Smooth muscle cell (in vitro differentiated cells): ENCODE results near the gene ARFGEF2. TPM values are rescaled to one million over a fixed set of nuclear protein-coding genes. Genes with fewer than 3 reads are reported as not detected.

Source experiments
- DNase-seq: peaks from one replicate; lab custom pipeline; 2025; ENCODE audit not compliant: unreplicated experiment; lab: John Stamatoyannopoulos, UW
- H2AFZ ChIP-seq: fragments of 200-600 bp; sonication (generic); 2 replicates; pipeline ENCODE4 v1.6.0; 2016; ENCODE audit warnings: antibody characterized with exemption, low read depth, mild to moderate bottlenecking
- H3F3A ChIP-seq: fragments of 200-600 bp; sonication (generic); 2 replicates; pipeline ENCODE4 v1.6.0; 2017; ENCODE audit warnings: antibody characterized with exemption, low read depth
- H3K27ac ChIP-seq: fragments of 200-600 bp; sonication (generic); 2 replicates; pipeline ENCODE4 v1.5.1; 2016; ENCODE audit warnings: low read depth, mild to moderate bottlenecking
- H3K27me3 ChIP-seq: fragments of 200-600 bp; sonication (generic); 2 replicates; pipeline ENCODE4 v1.6.1; 2016; ENCODE audit warnings: low read depth, mild to moderate bottlenecking
- H3K36me3 ChIP-seq: fragments of 200-600 bp; sonication (generic); 2 replicates; pipeline ENCODE4 v1.5.1; 2016; ENCODE audit warnings: low read depth
- H3K4me1 ChIP-seq: fragments of 200-600 bp; sonication (generic); 2 replicates; pipeline ENCODE4 v1.5.1; 2016; ENCODE audit warnings: low read depth
- H3K4me2 ChIP-seq: fragments of 200-600 bp; sonication (generic); 2 replicates; pipeline ENCODE4 v1.6.0; 2016; ENCODE audit warnings: mild to moderate bottlenecking
- H3K4me3 ChIP-seq: fragments of 200-600 bp; sonication (generic); 2 replicates; pipeline ENCODE4 v1.5.1; 2016; ENCODE audit warnings: mild to moderate bottlenecking
- H3K79me2 ChIP-seq: fragments of 200-600 bp; sonication (generic); 2 replicates; pipeline ENCODE4 v1.6.0; 2016; ENCODE audit warnings: low read depth, mild to moderate bottlenecking
- H3K9ac ChIP-seq: fragments of 200-600 bp; sonication (generic); 2 replicates; pipeline ENCODE4 v1.6.0; 2016; ENCODE audit warnings: low read depth
- H3K9me3 ChIP-seq: fragments of 200-600 bp; sonication (generic); replicated peaks from 2 replicates; pipeline ENCODE4 v1.5.1; 2016; ENCODE audit warnings: low read depth
- H4K20me1 ChIP-seq: fragments of 200-600 bp; sonication (generic); 2 replicates; pipeline ENCODE4 v1.6.0; 2016; ENCODE audit warnings: low read depth
- WGBS: methylation state at CpG from one replicate; pipeline ENCODE4 v1.1.7; 2016; ENCODE audit warnings: low lambda C conversion rate; 5-methylcytosine and 5-hydroxymethylcytosine counted together
- polyA plus RNA-seq: library from polyadenylated mRNA; unstranded; fragments of >200 nt; fragmentation: Nextera tagmentation; extraction: Ambion mirVana; gene quantifications from 2 replicates; pipeline ENCODE4 v1.2.1, GENCODE V29; 2016
- total RNA-seq: library from RNA; depleted of rRNA; stranded (reverse); fragments of >200 nt; gene quantifications from 2 replicates; pipeline ENCODE4 v1.2.3, GENCODE V29; 2014
- TF ChIP-seq, protein P1 (sequence below): fragments of 200-600 bp; sonication (generic); IDR thresholded peaks from 2 replicates; pipeline ENCODE4 v1.5.1; 2017; ENCODE audit warnings: borderline replicate concordance, mild to moderate bottlenecking, antibody characterized with exemption; ENCODE audit not compliant: insufficient read depth, poor library complexity, severe bottlenecking

ARFGEF2 gene
- total and polyA plus RNA-seq, 2 experiments from 2014 or later, result 6.5 to 29.6 TPM

DNA sequence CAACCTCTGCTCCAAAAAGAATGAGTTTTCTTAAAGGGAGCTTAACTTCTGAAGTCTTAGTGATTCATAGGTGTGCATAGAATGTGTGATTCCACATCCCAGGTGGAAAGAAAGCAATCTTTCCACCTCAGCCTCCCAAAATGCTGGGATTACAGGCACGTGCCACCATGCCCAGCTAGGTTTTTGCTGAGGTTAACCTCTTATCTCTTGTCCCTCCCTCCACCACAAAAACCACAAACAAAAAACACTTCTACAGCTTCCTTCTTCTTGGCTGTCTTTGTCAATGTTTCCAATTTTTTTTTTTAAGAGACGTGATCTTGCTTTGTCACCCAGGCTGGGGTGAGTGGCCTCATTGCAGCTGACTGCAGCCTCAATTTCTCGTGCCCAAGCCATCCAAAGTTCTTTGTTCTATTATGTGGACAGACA, 116.5 kb downstream of the ARFGEF2 start:
- no peaks in the 10 kb centered on the region for H3K79me2 ChIP-seq
- H3K9me3 ChIP-seq, result no peaks in the 10 kb centered on the region
- H3K4me1 ChIP-seq, result no peaks in the 10 kb centered on the region
- H3K4me2 ChIP-seq, result no peak overlapping the region
- H3F3A ChIP-seq, result no peaks in the 10 kb centered on the region
- TF ChIP-seq, protein P1, sequence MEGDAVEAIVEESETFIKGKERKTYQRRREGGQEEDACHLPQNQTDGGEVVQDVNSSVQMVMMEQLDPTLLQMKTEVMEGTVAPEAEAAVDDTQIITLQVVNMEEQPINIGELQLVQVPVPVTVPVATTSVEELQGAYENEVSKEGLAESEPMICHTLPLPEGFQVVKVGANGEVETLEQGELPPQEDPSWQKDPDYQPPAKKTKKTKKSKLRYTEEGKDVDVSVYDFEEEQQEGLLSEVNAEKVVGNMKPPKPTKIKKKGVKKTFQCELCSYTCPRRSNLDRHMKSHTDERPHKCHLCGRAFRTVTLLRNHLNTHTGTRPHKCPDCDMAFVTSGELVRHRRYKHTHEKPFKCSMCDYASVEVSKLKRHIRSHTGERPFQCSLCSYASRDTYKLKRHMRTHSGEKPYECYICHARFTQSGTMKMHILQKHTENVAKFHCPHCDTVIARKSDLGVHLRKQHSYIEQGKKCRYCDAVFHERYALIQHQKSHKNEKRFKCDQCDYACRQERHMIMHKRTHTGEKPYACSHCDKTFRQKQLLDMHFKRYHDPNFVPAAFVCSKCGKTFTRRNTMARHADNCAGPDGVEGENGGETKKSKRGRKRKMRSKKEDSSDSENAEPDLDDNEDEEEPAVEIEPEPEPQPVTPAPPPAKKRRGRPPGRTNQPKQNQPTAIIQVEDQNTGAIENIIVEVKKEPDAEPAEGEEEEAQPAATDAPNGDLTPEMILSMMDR, result no peak
- no peak overlapping the region for H2AFZ ChIP-seq
- DNase-seq, result no peak
- H3K27me3 ChIP-seq, result no peaks in the 10 kb centered on the region
- peaks cover 8% of the 10 kb centered on the region for H4K20me1 ChIP-seq
- no peak overlapping the region for H3K4me3 ChIP-seq
- no peak overlapping the region for H3K27ac ChIP-seq
- no peak overlapping the region for H3K9ac ChIP-seq
- 61% methylated on average over 3 of the region's 3 CpGs for WGBS
- peaks cover 13% of the 10 kb centered on the region for H3K36me3 ChIP-seq

DNA sequence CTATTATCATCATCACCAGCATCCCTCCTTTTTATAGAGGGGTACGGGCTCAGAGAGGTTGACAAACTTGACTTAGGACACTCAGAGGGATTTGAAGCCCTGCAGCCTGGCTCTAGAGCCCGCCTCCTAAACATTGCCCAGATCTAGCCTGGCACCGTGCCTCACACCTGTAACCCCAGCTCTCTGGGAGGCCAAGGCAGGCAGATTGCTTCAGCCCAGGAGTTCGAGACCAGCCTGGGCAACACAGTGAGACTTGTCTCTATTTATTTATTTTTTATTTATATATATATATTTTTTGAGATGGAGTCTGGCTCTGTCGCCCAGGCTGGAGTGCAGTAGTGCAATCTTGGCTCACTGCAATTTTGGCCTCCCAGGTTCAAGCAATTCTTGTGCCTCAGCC, 118.3 kb downstream of the ARFGEF2 start:
- no peak for DNase-seq
- Histone ChIP-seq H3K4me2 (no peak overlapping the region), H3F3A (no peaks in the 10 kb centered on the region), H3K9me3 (no peaks in the 10 kb centered on the region), H3K36me3 (no peaks in the 10 kb centered on the region), H3K27ac (no peak overlapping the region), H3K79me2 (no peaks in the 10 kb centered on the region), H3K27me3 (no peaks in the 10 kb centered on the region), H2AFZ (no peak overlapping the region), H3K4me3 (no peak overlapping the region), H4K20me1 (peaks cover 8% of the 10 kb centered on the region), H3K9ac (no peak overlapping the region), H3K4me1 (no peaks in the 10 kb centered on the region)
- WGBS, result 98% methylated on average over 5 of the region's 5 CpGs
- TF ChIP-seq, protein P1, result no peak

DNA sequence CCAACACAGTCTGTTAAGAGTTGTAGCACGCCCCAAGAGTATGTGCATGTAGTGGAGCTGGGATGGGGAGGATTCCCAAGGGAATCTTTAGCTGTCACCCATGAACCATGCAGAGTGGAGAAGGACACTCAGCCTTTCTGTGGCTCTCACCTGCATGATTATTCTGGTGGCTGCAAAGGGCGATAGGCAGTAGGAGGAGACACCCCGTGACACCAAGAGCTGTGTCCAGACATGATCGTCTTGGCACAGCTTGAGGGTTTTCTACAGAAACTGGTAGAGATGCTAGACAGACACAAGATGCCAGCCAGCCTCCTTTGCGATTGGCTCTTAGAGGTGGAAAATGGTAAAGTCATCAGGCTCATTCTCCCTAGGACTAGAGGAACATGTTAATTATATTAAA, 121.5 kb downstream of the ARFGEF2 start:
- no peak overlapping the region for H3K4me3 ChIP-seq
- H3K9ac ChIP-seq, result no peak overlapping the region
- H3K36me3 ChIP-seq, result no peaks in the 10 kb centered on the region
- TF ChIP-seq, protein P1, result no peak
- peaks cover under 1% of the 10 kb centered on the region for H3K4me1 ChIP-seq
- no peaks in the 10 kb centered on the region for H3F3A ChIP-seq
- H4K20me1 ChIP-seq, result peaks cover 3% of the 10 kb centered on the region
- H3K27me3 ChIP-seq, result no peaks in the 10 kb centered on the region
- no peak overlapping the region for H3K27ac ChIP-seq
- no peak overlapping the region for H3K4me2 ChIP-seq
- DNase-seq, result no peak
- H3K9me3 ChIP-seq, result no peaks in the 10 kb centered on the region
- peaks cover 10% of the 10 kb centered on the region for H3K79me2 ChIP-seq
- 93% methylated on average over 5 of the region's 5 CpGs for WGBS
- H2AFZ ChIP-seq, result no peak overlapping the region

DNA sequence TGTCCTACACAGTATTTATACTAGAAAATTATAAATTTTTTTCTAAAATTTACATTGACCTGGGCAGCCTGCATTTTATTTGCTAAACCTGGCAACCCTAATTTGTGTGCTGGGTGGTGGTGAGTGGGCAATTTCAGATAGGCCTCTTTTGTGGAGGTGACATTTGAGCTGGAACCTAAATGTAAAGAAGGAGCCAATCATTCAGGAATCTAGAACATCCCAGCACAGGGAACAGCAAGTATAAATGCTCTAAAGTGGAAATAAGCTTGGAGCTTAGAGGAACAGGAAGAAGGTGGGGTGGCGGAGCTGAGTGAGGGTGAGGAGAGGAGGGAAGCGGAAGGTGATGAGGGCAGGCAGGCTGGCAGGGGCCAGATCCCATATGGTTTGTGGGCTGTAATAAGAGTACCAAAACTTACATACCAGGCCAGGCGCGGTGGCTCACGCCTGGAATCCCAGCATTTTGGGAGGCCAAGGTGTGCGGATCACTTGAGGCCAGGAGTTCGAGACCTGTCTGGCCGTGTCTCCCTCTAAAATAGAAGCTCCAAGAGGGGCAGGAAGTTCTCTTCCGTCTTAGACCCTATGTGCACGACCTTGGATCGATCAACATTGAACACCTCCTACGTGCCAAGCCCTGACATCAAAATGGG, 124.1 kb downstream of the ARFGEF2 start:
- TF ChIP-seq, protein P1, result no peak
- Histone ChIP-seq H3K4me2 (peak overlapping the region; percentile 92), H3K27ac (peak overlapping the region; percentile 53), H3K4me1 (peaks cover 5% of the 10 kb centered on the region), H3K27me3 (no peaks in the 10 kb centered on the region), H2AFZ (peak overlapping the region; percentile 85), H3K4me3 (peak overlapping the region; percentile 91), H3F3A (no peaks in the 10 kb centered on the region), H4K20me1 (peaks cover 17% of the 10 kb centered on the region), H3K79me2 (peaks cover 36% of the 10 kb centered on the region), H3K9me3 (no peaks in the 10 kb centered on the region), H3K36me3 (no peaks in the 10 kb centered on the region), H3K9ac (peak overlapping the region; percentile 18)
- 32% methylated on average over 12 of the region's 12 CpGs for WGBS
- no peak for DNase-seq
